ENCODE data around the gene SMOC1. TPM values are rescaled to one million over a fixed set of nuclear protein-coding genes. Genes with fewer than 3 reads are reported as not detected.

The SMOC1 gene
- total RNA-seq, 1 experiment from 2014 or later, result not detected

DNA sequence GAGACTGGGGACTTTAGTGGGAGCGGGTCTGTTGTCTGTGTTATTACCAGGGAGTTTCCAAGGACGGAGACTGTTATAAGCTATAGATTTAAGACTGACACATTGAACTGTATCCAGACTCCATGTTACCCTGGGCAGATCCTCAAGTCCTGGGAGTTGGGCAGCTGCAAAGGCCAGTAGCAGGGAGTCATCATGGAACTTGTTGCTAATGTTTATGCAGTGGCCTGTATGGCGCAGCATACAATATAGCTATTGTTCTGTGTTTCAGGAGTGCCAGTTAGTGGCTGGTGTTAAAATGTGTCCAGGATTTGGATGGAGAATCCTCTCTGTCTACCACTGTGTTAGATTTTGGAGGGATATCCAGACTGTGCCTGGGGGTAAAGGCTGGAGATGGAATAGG lies 31.7 kb downstream of the SMOC1 start:
- no peaks in the 10 kb centered on the region for H3F3A ChIP-seq (ENCODE audit: insufficient read depth, low read depth)
- H3K79me2 ChIP-seq (ENCODE audit: low read depth), result no peaks in the 10 kb centered on the region
- no peak overlapping the region for H2AFZ ChIP-seq
- peaks cover 21% of the 10 kb centered on the region for H3K27me3 ChIP-seq (ENCODE audit: insufficient read depth, low read depth)
- CTCF ChIA-PET, result no interaction called here
- TF ChIP-seq EZH2 (IDR thresholded peaks at IDR 0.05; ENCODE audit: low read depth), result no peak
- TF ChIP-seq, protein P1, sequence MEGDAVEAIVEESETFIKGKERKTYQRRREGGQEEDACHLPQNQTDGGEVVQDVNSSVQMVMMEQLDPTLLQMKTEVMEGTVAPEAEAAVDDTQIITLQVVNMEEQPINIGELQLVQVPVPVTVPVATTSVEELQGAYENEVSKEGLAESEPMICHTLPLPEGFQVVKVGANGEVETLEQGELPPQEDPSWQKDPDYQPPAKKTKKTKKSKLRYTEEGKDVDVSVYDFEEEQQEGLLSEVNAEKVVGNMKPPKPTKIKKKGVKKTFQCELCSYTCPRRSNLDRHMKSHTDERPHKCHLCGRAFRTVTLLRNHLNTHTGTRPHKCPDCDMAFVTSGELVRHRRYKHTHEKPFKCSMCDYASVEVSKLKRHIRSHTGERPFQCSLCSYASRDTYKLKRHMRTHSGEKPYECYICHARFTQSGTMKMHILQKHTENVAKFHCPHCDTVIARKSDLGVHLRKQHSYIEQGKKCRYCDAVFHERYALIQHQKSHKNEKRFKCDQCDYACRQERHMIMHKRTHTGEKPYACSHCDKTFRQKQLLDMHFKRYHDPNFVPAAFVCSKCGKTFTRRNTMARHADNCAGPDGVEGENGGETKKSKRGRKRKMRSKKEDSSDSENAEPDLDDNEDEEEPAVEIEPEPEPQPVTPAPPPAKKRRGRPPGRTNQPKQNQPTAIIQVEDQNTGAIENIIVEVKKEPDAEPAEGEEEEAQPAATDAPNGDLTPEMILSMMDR (conservative IDR thresholded peaks at IDR 0.05), result no peak
- H3K36me3 ChIP-seq (ENCODE audit: low read depth), result no peaks in the 10 kb centered on the region
- DNase-seq, result no peak
- no peak overlapping the region for H3K4me3 ChIP-seq
- POLR2A ChIA-PET (ENCODE audit: unreplicated experiment), result no interaction called here
- no peak overlapping the region for H3K4me2 ChIP-seq
- H3K27ac ChIP-seq, result no peak overlapping the region
- no peaks in the 10 kb centered on the region for H3K9me3 ChIP-seq (ENCODE audit: insufficient read depth, low read depth)
- intact Hi-C loops (cut with micrococcal nuclease; ENCODE audit: unreplicated experiment), result no loop called here
- no peaks in the 10 kb centered on the region for H3K9me2 ChIP-seq (ENCODE audit: insufficient read depth)
- BruUV-seq (replicated peaks), result no TSS peak
- no peaks in the 10 kb centered on the region for H3K4me1 ChIP-seq (replicated peaks; ENCODE audit: insufficient read depth)
- no peaks in the 10 kb centered on the region for H4K20me1 ChIP-seq (ENCODE audit: insufficient read depth)

DNA sequence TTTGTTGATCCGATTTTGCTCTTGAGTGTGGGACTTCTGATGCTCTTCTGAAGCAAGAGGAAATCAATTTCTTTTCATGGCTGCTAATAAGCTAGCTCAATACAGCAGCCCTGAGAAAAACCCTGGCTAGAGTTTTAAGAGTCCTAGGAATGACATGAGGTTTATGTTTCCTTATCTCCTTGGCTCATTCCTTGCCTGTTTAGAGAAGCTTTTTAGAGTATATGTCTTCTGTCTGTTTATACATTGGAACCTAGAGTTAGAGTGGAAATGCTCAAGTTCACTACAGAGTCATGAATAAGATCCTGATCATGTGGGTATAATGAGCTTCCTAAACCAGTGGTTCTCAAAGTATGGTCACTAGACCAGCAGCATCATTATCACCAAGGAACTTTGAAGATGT lies 34.5 kb downstream of the SMOC1 start:
- intact Hi-C loops (cut with micrococcal nuclease; ENCODE audit: unreplicated experiment), result no loop called here
- H3K27ac ChIP-seq, result no peak overlapping the region
- no peaks in the 10 kb centered on the region for H3K36me3 ChIP-seq (ENCODE audit: low read depth)
- no peaks in the 10 kb centered on the region for H3K9me2 ChIP-seq (ENCODE audit: insufficient read depth)
- H3K4me2 ChIP-seq, result no peak overlapping the region
- H2AFZ ChIP-seq, result no peak overlapping the region
- no peaks in the 10 kb centered on the region for H4K20me1 ChIP-seq (ENCODE audit: insufficient read depth)
- H3K27me3 ChIP-seq (ENCODE audit: insufficient read depth, low read depth), result peaks cover 18% of the 10 kb centered on the region
- H3F3A ChIP-seq (ENCODE audit: insufficient read depth, low read depth), result no peaks in the 10 kb centered on the region
- POLR2A ChIA-PET (ENCODE audit: unreplicated experiment), result interaction anchor here (0.6 kb wide), 1 partner anchor 84 kb away, joined by 4 read pairs; no protein-coding TSS in a partner anchor
- H3K4me3 ChIP-seq, result no peak overlapping the region
- DNase-seq, result no peak
- H3K9me3 ChIP-seq (ENCODE audit: insufficient read depth, low read depth), result no peaks in the 10 kb centered on the region; the same call in 1 of the 2 replicates
- no peaks in the 10 kb centered on the region for H3K4me1 ChIP-seq (replicated peaks; ENCODE audit: insufficient read depth)
- no peaks in the 10 kb centered on the region for H3K79me2 ChIP-seq (ENCODE audit: low read depth)
- BruUV-seq (replicated peaks), result no TSS peak
- TF ChIP-seq, protein P1 (conservative IDR thresholded peaks at IDR 0.05), result no peak
- no peak for TF ChIP-seq EZH2 (IDR thresholded peaks at IDR 0.05; ENCODE audit: low read depth)
- CTCF ChIA-PET, result no interaction called here

DNA sequence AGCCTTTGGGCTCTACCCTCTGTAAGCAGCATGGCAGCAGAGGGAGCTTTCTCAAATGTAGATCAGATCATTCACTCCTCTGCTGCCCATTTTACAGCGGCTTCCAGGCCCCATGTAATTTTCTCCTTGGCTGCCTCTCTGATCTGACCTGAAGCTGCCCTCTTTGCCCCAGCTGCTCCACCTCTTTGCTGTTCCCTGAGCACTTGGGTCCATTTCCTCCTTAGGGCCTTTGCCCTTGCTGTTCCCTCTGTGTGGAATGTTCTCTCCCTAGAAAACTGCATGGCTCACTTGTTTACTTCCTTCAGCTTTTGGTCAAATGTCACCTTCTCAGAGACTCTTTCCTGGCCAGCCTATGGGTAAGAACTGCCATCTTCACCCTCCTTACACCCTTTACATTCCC lies 37.2 kb downstream of the SMOC1 start:
- Histone ChIP-seq H3K27ac (no peak overlapping the region), H3K4me2 (no peak overlapping the region), H3K27me3 (ENCODE audit: insufficient read depth, low read depth) (peaks cover 13% of the 10 kb centered on the region), H4K20me1 (ENCODE audit: insufficient read depth) (no peaks in the 10 kb centered on the region), H3K9me2 (ENCODE audit: insufficient read depth) (no peaks in the 10 kb centered on the region), H3F3A (ENCODE audit: insufficient read depth, low read depth) (no peaks in the 10 kb centered on the region), H3K4me3 (no peak overlapping the region), H2AFZ (no peak overlapping the region), H3K79me2 (ENCODE audit: low read depth) (no peaks in the 10 kb centered on the region), H3K9me3 (ENCODE audit: insufficient read depth, low read depth) (no peaks in the 10 kb centered on the region; the same call in 1 of the 2 replicates), H3K36me3 (ENCODE audit: low read depth) (no peaks in the 10 kb centered on the region), H3K4me1 (replicated peaks; ENCODE audit: insufficient read depth) (no peaks in the 10 kb centered on the region)
- POLR2A ChIA-PET (ENCODE audit: unreplicated experiment), result no interaction called here
- TF ChIP-seq, protein P1 (conservative IDR thresholded peaks at IDR 0.05), result no peak
- no peak for TF ChIP-seq EZH2 (IDR thresholded peaks at IDR 0.05; ENCODE audit: low read depth)
- intact Hi-C loops (cut with micrococcal nuclease; ENCODE audit: unreplicated experiment), result no loop called here
- no peak for DNase-seq
- BruUV-seq (replicated peaks), result no TSS peak
- CTCF ChIA-PET, result no interaction called here
